CD4-positive, alpha-beta T cell treated with Interleukin-4 for 4 hours (primary cell): Measurements from ENCODE around the gene NSL1.
"Not testable (repeated sequence)": the region's sequence is repeated elsewhere in the genome, so short reads cannot be mapped to it uniquely, and the experiment has no call there.

Experiments used
- DNase-seq: peaks from one replicate; pipeline ENCODE4 v3.0.0-alpha.2; 2020

The NSL1 gene

GRCh38 chr1:212791676-212792395 lies at the start of gene NSL1, which contains the start of gene TATDN3:
Gene NSL1, minus strand, starts transcription at chr1:212791777. Its CDS starts 14 bp downstream, at chr1:212791763.
Gene TATDN3, plus strand, starts transcription at chr1:212791894. Its CDS starts 28 bp downstream, at chr1:212791922.
- DNase-seq: peak; percentile 94

GRCh38 chr1:212838145-212838544 lies 46.6 kb upstream of the NSL1 start:
- DNase-seq: no peak

GRCh38 chr1:212833211-212834207 lies 41.9 kb upstream of the NSL1 start:
- not testable (repeated sequence) for DNase-seq

- no peak for DNase-seq
Measured at GRCh38 chr1:212828395-212828794, 36.8 kb upstream of the NSL1 start.

- no peak for DNase-seq
Measured at GRCh38 chr1:212827831-212828278, 36.3 kb upstream of the NSL1 start.

GRCh38 chr1:212827171-212827776 lies 35.7 kb upstream of the NSL1 start:
- DNase-seq: no peak

GRCh38 chr1:212825798-212826452 lies 34.3 kb upstream of the NSL1 start:
- DNase-seq: no peak

- no peak for DNase-seq
Measured at GRCh38 chr1:212824201-212824600, 32.6 kb upstream of the NSL1 start.

- no peak for DNase-seq
Measured at GRCh38 chr1:212822956-212823355, 31.4 kb upstream of the NSL1 start.

GRCh38 chr1:212820969-212821368 lies 29.4 kb upstream of the NSL1 start:
- DNase-seq: no peak

- no peak for DNase-seq
Measured at GRCh38 chr1:212819726-212820125, 28.1 kb upstream of the NSL1 start.

GRCh38 chr1:212816567-212817278 lies 25.1 kb upstream of the NSL1 start:
- no peak for DNase-seq

GRCh38 chr1:212814537-212815334 lies 23.2 kb upstream of the NSL1 start:
- DNase-seq: peak; percentile 8

GRCh38 chr1:212805767-212806166 lies 14.2 kb upstream of the NSL1 start:
- DNase-seq: no peak

GRCh38 chr1:212797681-212798080 lies 6.1 kb upstream of the NSL1 start:
- DNase-seq: no peak

GRCh38 chr1:212794561-212795014 lies 3.0 kb upstream of the NSL1 start:
- DNase-seq: peak; percentile 41

GRCh38 chr1:212792396-212792908 lies 875 bp upstream of the NSL1 start:
- no peak for DNase-seq

- DNase-seq: no peak
Measured at GRCh38 chr1:212791261-212791675, 309 bp downstream of the NSL1 start.

- DNase-seq: no peak
Measured at GRCh38 chr1:212785871-212786270, 5.7 kb downstream of the NSL1 start.

- DNase-seq: no peak
Measured at GRCh38 chr1:212783976-212784375, 7.6 kb downstream of the NSL1 start.
